GM19372 (cell line): ENCODE measurements around the gene RAB11FIP3.
"Not testable (repeated sequence)": the region's sequence is repeated elsewhere in the genome, so short reads cannot be mapped to it uniquely, and the experiment has no call there.

Source experiments
- ATAC-seq: cut with Tn5 transposase; IDR thresholded peaks from one replicate; pipeline ENCODE4 v1.9.1; 2021; ENCODE audit warnings: mild to moderate bottlenecking, low read depth, moderate library complexity; ENCODE audit not compliant: unreplicated experiment

The RAB11FIP3 gene

GRCh38 chr16:460787-461186 lies 35.3 kb downstream of the RAB11FIP3 start:
- no peak for ATAC-seq

- ATAC-seq: no peak
Measured at GRCh38 chr16:463071-463470, 37.6 kb downstream of the RAB11FIP3 start.

- no peak for ATAC-seq
Measured at GRCh38 chr16:466651-467050, 41.2 kb downstream of the RAB11FIP3 start.

- ATAC-seq: not testable (repeated sequence)
Measured at GRCh38 chr16:467249-467871, 41.9 kb downstream of the RAB11FIP3 start.

GRCh38 chr16:468068-468821 lies 42.8 kb downstream of the RAB11FIP3 start:
- ATAC-seq: no peak

GRCh38 chr16:469459-469858 lies 44.0 kb downstream of the RAB11FIP3 start:
- not testable (repeated sequence) for ATAC-seq

- ATAC-seq: no peak
Measured at GRCh38 chr16:470418-470817, 45.0 kb downstream of the RAB11FIP3 start.

GRCh38 chr16:471353-472198 lies 46.1 kb downstream of the RAB11FIP3 start:
- no peak for ATAC-seq

- ATAC-seq: no peak
Measured at GRCh38 chr16:472199-472504, 46.7 kb downstream of the RAB11FIP3 start.

GRCh38 chr16:473046-474043 lies 47.9 kb downstream of the RAB11FIP3 start:
- ATAC-seq: no peak

- no peak for ATAC-seq
Measured at GRCh38 chr16:474420-475122, 49.1 kb downstream of the RAB11FIP3 start.

GRCh38 chr16:476039-476438 lies 50.6 kb downstream of the RAB11FIP3 start:
- no peak for ATAC-seq

GRCh38 chr16:477301-478157 lies 52.1 kb downstream of the RAB11FIP3 start:
- ATAC-seq: no peak

- not testable (repeated sequence) for ATAC-seq
Measured at GRCh38 chr16:478287-478686, 52.8 kb downstream of the RAB11FIP3 start.

GRCh38 chr16:482468-483185 lies 57.2 kb downstream of the RAB11FIP3 start:
- no peak for ATAC-seq

GRCh38 chr16:483341-484075 lies 58.1 kb downstream of the RAB11FIP3 start:
- no peak for ATAC-seq

GRCh38 chr16:489606-490005 lies 64.2 kb downstream of the RAB11FIP3 start:
- no peak for ATAC-seq
